ENCODE measurements around the gene ACSBG1.

DNA sequence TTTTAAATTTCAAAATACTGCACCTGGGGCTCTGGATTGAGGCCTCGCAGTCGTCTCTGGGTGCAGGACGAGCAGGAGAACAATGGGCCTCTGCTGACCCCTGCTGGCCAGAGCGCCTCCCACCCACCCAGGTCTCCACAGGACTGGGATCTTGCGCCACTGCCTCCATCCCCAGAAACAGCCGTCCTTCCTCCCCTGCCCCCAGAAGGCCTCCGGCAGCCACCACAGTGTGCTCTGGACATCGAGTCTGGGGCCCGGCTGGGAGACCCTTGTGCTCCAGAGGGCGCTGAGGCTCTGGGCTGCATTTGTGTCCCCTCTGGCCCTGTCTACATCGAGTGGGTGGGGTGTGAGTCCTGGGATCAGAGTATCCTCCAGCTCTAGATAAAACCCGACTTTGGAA, 6.7 kb upstream of the ACSBG1 start:
- TF ChIP-seq CTCF (IDR thresholded peaks at IDR 0.05 in 8 of 11, conservative IDR thresholded peaks at IDR 0.05 in 3 of 11) = peak; percentile 60 to 95 (median 88)
- no peak for TF ChIP-seq POLR2AphosphoS5 (IDR thresholded peaks at IDR 0.05)

Data from spleen (tissue), 7 donors.